Stimulated activated CD8-positive, alpha-beta memory T cell treated with anti-CD3 and anti-CD28 coated beads, Interleukin-4, amount 100 ng/mL, for 4 hours (primary cell): Measurements from ENCODE around the gene DCLK1.

Experiments used
- DNase-seq, 2 donors: peaks; one replicate each; pipeline ENCODE4 v3.0.0-alpha.2; 2020; ENCODE audit warnings: low read depth in 2 of 2, low spot score in 1 of 2

The DCLK1 gene

DNA sequence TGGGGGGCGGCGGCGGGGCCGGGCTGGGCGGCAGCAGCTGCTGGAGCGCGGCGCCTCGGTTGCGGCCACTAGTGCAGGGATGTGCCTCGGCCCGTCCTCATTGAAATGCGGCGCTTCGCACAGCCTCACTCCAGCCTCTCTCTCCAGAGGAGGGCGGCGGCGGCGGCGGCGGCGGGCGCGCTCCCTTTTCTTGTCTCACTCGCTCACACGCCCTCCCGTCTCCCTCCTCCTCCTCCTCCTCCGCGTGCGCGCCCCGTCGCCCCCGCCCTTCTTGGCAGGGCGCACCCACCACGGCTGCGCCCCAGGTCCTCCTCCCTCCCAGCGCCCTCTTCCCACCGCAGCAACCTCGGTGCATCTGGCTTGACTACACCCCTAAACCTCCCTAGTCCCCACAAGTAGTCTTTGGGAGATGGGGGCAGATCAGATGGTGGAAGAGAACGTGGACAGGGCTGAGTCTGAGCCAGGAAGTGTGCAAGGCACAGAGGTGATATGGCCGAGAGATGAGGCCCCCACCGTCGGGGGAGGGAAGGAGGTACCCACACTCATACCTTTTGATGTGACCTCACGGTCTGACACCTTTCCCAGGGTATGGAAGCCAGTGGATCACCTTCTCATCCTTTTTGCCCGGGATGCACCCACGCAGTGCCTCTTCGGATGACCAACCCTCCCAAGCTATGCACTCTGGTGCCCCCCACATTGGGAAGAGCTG, at the start of gene DCLK1:
Gene DCLK1, minus strand, starts transcription at position 161 of the 709 bp plus-strand sequence.
- DNase-seq: no peak

DNA sequence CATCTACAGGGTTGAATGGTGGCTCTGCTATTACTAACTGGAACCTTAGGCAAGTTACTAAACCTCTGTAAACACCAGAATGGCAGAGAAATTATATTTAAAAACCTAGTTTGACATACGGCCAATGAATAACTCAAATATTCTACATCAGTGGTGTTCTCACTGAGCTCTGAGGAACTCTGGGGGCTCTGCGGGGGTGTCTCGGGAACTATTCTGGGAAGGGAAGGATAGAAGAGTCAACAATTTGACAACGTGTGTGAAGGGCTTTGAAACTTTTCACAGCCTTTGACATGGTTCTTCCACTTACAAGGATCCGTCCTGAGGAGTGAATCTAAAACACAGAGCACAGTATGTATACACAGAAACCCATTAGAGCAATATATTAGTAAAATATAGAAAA, 44.4 kb upstream of the DCLK1 start:
- DNase-seq: no peak

DNA sequence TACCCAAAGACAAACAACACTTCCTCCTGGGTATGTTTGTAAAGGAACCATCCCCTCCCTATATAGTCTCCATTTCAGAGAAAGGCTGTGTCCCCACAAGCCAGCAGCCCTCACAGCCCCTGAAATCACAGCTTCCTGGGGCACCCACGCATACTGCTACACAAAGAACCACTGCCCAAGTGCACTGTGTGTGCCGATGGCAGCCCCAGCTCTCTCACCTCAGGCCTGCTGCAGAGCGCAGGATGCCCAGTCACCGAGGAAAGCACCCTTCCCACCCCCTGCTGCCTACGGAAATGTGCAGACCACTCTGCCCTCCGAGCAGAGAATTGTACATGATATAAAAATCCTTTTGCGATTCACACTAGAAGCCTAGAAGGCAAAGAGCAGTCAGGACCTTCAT, 43.7 kb upstream of the DCLK1 start:
- no peak for DNase-seq

DNA sequence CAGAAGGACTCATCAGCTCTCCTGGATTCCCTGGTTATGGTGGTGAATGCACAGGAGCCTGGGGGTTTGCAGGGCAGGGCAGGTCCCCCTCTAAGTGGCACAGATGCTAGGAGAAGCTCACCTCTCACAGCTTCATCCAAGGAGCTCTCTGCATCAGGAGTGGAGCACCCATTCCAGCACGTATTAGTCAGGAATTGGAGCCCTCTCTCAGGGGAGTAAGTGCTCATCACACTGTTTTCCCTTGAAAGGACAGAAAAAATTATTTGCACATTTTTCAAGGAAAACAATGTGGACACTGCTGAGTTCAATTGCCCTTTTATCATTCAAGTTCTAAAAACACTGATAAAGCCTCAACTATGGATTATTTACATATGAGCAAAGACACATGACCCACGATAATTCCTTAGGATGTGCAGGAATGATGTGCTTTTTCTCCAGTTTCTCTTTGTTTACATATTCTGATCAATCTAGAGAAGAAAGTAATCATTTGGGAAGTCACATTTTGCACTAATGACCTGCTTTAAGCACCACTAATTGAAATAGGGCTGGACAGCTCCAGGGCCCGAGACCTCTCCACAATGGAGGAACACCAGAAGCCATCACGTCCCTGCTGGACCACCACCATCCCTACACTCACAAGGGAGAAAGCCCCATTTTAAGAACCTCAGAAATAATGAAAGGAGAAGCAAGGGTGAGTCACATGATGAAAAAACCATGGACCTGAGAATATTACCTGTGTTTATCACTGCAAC, 42.6 kb upstream of the DCLK1 start:
- no peak for DNase-seq

DNA sequence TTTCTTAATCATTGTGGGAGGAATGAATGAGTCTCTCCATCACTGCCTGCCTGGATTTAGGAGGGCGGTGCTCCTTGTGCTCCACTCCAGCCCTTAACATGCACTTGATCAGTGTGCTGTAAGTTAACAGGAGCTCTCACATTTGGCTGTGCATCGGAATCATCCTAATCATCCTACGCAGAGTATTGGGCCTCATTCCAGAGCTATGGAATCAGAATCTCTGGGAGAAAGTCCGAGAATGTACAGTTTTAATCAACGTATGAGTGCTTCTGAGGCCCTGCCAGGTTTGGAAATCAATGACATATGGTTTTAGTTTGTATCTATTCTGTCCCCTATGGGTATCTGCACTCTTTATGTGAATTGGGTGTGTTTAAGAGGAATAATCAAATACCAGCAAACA, 34.9 kb upstream of the DCLK1 start:
- DNase-seq: no peak

DNA sequence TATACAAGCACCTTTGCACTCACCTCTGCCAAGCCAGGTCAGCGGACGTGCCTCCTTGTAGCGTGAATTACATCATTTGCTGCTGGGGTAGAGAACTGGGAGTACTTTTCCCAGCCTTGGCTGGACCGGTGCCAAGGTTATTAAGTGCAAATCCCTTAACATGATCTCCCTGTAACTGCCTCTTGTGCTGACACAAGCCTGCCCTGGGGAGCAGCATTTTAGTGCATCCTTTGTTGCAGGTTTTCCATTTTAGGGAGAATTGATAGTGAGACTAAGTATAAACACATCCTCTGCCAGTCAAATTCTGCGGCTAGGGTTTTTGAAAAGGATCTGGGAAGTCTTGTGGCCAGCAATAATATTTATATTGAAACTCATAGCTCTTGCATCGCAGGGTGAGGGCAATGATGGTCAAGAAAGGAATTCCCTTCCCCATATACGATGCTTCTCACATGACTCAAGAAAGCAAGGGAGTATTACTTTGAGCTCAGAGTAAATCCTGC, 32.7 kb upstream of the DCLK1 start:
- no peak for DNase-seq

DNA sequence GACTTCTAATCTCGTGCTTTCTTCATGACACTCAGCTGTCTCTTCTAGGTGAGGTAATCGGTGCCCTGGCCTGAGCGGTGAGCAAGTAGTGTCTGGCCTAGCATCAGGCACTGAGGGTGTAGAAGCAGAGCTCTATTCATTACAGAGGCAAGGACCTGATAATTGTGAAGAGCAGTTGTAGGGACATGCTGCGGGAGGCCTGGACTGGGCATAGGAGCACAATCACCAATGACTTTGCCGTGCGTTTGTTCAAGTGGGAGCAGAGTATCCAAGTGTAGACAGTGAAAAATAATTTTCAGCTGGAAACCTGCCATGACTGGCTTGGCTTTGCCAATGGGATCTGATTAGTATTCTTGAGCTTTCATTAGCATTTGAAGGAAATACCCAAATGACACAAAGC, 32.1 kb upstream of the DCLK1 start:
- DNase-seq: no peak

DNA sequence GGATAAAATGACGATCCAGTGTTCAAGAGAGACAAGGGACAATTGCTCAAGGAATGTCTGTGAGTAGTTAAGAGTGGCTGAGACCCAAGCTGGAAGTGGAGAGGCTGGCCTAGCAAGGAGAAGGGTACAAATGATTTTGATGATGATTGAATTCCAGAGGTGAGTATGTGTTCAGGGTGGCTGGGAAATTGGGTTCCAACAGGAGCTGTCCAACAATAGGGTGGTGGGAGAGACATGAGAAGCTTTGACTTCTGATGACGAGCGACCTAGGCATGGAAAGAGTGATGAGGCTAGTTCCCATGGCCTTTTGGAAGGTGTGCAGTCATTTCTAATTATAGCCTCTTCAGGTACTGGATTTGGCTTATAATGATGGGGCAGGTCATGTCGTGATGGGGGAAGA, 29.1 kb upstream of the DCLK1 start:
- no peak for DNase-seq

DNA sequence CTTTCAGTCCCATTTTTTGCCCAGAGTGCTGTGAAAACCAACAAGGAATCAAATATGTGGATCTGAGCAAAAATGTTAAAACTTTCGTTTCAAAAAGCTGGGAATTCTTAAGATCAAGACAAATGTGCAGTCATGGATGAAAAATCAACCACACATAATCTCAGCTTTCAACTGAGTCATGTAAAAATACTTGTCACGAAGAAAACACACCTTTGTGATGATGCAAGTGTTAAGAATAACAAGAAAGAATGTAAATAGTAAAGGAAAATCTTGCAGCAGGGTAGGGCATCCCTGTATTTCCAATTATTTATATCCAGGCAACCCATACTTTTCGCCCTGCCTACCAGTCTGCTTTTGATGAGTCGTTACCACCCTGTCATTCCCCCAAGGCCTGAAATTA, 27.4 kb upstream of the DCLK1 start:
- DNase-seq: no peak

DNA sequence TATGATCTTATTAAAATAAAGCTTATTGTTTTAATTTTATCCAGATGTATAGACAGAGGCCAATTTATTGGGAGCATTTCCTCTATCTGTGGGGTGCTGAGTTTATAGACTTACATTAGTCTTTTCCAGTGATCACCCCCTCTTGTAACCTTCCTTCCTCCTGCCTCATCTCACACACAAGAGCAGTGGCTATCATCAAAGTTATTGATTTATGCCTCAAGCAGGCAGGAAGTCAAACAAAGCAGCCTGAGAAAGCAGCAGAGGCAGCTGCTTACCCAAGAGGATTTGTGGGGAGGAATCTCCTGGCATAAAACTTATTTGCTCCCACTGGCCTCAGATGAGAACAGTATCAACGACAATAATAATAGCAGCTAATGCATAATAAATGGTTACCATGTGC, 26.3 kb upstream of the DCLK1 start:
- no peak for DNase-seq

DNA sequence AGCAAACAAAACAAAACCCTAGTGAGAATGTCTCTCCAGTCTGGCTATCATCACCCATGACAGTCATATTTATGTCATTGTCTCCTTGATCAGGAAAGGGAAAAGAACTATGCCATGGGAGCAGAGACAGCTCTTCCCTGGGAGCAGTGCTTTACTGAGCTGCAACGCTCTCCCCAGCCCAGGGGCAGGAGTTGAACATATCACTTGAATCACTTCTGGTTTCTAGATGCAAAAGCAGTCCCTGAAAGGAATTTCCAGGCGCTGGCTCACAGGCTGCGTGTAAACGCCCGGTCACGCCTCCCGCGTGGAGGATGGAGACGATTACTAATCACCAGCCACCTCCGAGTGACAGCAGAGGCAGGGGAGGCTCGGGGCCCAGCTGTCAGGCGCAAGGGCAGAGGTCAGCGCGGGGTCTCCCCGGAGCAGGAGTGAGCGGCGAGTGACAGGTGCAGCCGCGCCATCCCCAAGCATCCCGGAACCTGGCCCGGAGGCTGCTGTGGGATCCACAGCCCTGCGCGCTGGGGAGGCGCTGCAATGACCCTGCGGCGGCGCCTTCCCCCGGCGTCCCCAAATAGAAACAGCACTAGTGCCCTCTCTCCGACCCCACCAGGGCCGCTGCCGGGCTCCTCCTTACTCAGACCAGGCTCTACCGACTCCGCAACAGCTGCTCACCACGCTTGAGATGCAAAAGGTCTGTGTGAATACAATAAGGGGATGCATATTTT, 23.5 kb upstream of the DCLK1 start:
- DNase-seq: no peak

DNA sequence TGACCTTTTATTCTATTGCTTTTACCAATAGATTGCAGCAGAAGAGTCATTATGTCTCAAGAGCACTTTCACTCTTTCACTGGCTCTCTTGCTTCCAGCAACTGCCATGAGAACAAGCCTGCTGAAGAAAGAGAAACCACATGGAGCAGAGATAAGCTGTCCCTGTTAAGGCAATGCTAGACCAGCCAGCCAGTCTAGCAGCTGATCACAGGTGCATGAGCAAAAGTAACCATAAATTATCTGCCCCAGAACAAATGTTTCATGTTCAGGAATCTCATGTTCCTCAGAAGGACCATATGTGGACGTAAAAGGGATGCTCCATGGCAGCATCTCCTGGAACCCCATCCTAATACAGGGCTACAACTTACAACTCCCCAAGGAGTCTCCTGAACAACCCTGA, 20.4 kb upstream of the DCLK1 start:
- DNase-seq: no peak

DNA sequence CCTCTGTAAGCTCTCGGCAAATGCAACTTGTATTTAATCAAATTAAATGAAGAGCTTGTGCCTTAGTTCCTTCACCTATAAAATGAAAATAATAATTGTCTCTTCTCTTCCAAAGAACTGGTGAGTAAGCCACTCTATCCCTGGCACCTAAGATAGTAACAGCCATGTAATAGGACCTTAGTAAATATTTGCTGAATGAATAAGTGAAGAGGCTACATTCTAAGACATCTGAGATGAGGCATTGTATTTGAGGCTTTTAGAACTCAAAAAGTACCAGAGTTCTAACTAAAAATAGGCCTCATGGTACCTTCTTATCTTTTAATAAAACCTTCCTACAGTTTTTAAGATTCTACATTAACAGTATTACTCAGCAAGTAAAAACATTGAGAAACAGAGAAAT, 17.3 kb upstream of the DCLK1 start:
- no peak for DNase-seq

DNA sequence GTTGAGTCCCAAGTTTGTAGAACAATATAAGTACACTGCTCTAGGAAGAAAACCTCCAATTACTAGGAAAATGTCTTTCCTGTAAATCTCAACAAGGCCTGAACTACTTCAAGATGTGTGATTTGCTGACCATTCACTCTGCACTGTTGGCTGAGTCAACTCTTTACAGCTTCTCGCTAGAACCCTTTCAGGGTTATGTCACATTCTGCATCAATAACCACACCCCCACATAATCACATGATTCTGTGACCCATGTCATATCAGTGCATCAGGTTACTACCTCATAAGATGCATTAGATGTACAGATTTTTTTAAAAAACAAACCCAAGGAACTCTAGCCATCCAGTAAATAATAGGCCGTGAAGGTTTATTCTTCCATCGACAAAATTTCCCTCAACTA, 16.1 kb upstream of the DCLK1 start:
- no peak for DNase-seq

DNA sequence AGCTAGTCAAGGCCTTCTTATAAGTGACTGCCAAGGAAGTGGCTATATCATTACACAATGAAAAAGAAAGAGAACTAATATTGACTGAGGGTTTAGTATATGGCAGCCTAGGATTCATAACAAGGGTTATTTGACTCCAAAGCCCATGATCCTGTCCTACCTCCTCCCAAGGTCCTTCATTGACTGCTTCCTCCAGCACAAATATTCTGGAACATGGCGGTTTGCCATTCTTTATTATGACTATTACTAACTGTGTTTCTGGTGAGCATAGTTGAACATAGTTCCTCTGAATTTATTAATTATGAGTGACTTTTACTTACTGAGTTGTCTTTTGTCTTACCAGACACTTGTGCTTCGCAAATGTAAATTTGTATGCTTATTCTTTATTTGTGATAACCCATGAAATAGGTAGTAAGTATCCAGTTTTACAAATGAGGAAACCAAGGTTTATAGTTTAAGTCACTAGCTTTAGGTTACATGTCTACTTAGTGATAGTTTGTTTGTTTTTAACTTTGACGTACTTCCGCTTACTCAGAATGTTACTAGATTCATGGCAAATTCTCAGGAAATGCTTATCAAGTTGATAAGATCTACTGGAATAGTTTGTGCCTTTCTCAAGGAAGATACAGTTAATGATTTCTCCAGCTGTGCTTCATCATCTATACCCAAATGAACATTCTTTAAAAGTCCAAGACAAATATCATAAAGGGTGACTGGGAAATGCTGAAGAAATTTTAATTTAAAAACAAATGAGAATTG, 15.5 kb upstream of the DCLK1 start:
- no peak for DNase-seq

DNA sequence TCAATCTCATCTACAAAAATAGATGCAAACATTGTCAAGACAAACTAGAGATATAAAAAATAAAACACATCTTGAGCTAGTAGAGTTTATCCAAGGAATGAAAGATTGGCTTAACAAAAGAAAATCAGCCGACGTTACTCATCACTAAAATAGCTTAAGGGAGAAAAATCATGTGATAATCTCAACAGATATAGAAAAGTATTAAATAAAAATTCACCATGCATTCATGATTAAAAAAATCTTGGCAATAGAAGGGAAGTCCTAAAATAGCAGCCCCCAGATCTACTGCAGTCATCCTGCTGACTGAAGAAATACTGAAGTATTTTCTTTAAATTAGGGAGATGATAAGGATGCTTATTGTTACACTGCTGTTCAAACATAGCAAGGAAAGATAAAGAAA, 12.6 kb upstream of the DCLK1 start:
- DNase-seq: no peak

DNA sequence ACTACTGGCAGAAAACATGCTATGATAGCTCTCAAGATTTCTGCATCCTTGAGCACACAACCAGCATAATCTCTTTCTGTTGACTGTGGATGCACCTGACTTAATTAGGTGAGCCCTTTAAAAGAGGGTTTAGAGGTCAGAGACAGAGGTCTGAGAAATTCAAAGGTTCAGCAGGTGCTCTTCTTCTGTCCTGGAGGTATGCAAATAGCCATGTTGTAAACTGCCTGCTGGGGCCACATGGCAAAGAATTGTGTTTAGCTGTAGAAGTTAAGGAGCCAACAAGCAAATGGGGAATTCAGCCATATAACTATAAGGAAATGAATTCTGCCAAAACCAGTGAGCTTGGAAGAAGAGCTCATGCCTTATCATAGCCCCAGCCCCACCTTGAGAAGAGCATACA, 11.6 kb upstream of the DCLK1 start:
- no peak for DNase-seq

DNA sequence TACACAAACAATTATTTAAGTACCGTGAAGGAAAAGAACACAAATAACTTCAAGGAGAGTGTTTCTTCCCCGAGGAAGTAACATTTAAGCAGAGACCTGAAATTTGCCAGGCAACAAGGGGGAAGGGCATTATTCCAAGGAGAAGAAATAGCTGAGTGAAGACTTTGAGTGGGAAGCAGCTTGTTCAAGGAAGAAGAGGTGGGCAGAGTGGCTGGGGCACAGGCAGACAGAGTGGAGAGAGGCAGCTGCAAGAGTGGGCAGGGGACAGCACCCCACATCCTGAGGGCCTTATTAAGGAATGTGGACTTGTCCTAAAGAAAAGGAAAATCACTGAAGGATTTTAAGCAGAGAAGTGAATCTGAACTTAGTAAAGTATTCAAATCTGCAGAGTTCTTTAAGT, 4.7 kb upstream of the DCLK1 start:
- DNase-seq: no peak

DNA sequence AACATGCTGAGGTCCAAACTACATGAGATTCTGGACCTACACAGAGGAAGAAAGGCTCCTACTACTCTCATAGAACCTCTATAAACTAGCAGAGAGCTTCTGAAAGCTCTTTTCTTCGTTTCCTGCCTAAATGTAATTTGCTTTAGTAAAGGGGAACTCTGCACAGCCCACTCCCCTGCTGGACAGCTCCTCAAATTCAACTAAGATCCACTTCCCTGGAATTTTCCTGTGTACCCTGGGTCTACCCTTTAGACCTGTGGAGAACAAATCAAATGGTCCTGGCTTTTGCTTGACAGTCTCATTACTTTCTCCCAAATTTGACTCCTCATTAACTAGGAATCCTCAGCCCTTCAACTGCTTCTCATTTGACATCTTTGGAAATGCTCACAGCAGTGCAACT, 3.5 kb upstream of the DCLK1 start:
- no peak for DNase-seq

DNA sequence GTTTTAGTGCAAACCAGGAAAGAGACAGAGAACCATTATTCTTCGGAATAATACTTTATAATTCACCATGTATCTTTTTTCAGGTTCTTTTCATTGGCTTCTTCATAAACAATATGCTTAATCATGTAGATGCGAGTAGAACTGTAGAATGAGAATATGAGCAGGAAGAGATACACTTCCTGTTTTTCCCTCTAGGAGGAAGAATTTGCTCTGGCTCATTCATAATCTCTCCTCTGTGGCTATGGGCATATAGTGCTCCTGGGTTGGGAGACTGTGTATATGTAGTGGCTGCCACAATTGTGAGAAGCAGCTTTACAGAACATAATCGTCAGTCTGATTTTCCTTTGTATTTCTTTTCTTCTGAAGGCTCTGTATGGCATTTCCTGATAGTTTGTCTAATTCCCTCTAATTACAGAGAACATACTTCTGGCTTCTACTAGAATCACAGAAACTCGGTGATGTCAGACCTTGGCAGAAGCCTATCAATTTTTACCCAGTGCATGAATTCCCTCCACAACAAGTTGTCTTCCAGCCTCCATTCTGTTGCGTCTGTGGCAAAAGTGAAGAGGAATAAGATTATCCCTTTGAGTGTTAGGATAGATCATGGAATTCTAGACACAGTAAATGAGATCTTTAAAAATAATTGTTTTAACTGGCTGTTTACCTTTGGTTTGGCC, 2.9 kb upstream of the DCLK1 start:
- DNase-seq: no peak

DNA sequence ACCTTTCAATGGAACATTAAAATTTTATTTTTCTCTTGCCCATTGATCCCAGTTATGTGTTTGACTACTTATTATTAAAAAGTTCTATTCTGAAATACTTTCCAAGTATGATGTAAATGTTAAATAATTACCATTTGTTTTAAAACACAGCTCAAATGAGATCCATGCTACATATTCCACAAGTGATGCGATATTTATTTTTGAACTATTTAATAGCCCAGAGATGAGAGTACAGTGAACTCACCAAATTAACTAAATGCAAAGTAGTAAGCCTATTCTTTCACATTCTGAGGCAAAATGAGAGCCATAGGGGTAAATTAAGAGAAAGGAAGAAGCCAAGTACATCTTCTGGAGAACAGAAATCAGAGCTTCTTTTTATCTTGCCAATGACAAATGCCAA, 1.2 kb upstream of the DCLK1 start:
- no peak for DNase-seq
